ENCODE results near the gene DLGAP1.

Gene DLGAP1

DNA sequence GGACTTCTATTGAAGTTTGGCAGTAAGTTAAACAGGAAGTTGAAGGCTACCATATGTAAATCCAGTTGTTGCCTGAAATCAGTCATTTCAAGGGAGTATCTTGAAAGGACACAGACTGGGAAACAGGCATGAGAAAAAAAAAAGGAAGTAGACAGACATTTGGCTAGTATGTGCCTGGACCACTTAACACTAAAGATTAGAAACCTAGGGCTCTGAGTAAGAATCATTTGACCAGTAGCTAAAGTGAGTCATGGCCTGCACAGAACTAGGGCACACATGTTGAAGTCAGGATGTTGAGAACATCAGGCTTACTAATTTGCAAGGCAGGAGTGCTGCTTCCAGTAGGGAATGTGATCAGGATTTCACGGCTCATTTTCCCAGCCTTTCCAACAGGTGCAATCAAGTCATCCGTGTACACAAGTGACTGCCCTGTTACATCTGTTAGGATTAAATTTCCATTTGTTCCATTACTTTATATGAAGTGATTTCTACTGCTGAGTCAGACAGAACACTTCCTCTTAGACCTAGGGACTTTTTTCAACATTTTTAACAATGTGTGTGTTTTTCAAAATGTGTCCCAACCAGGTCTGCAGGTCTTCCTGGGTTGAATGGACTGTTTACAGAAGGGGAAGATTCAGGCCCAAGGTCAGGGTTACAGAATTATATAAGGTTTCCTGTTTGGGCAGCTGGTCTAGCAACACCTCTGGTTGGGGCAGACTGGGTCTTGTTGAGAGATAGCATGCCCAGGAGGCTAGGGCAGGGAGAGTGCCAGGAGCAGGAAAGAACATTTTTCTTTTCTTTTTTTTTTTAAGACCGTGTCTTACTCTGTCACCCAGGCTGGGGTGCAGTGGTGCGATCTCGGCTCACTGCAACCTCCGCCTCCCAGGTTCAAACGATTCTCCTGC, 859.5 kb downstream of the DLGAP1 start:
- Histone ChIP-seq H3K4me3 (ENCODE audit: low read depth, low read length) (no peak overlapping the region; the same call in 1 of the 2 replicates), H3K4me1 (no peaks in the 10 kb centered on the region; the same call in 1 of the 2 replicates), H3K27me3 (no peaks in the 10 kb centered on the region), H3K36me3 (no peaks in the 10 kb centered on the region), H3K9me3 (no peaks in the 10 kb centered on the region)
- TF ChIP-seq CTCF (IDR thresholded peaks at IDR 0.05; ENCODE audit: low read depth, low read length): no peak
- no peak for DNase-seq

- Histone ChIP-seq H3K9me3 (no peaks in the 10 kb centered on the region), H3K4me1 (no peaks in the 10 kb centered on the region; the same call in 1 of the 2 replicates), H3K36me3 (no peaks in the 10 kb centered on the region), H3K4me3 (ENCODE audit: low read depth, low read length) (peak overlapping the region; percentile 36), H3K27me3 (no peaks in the 10 kb centered on the region)
- TF ChIP-seq CTCF (IDR thresholded peaks at IDR 0.05; ENCODE audit: low read depth, low read length): no peak
- DNase-seq: no peak
Measured at GRCh38 chr18:3594760-3595368, 860.2 kb downstream of the DLGAP1 start.

GRCh38 chr18:3593904-3594759, 861.0 kb downstream of the DLGAP1 start:
- peak; percentile 64 for TF ChIP-seq CTCF (IDR thresholded peaks at IDR 0.05; ENCODE audit: low read depth, low read length)
- Histone ChIP-seq H3K27me3 (no peaks in the 10 kb centered on the region), H3K9me3 (no peaks in the 10 kb centered on the region), H3K4me3 (ENCODE audit: low read depth, low read length) (peak overlapping the region; percentile 48), H3K36me3 (no peaks in the 10 kb centered on the region), H3K4me1 (no peaks in the 10 kb centered on the region; the same call in 1 of the 2 replicates)
- DNase-seq: peak; percentile 74

DNA sequence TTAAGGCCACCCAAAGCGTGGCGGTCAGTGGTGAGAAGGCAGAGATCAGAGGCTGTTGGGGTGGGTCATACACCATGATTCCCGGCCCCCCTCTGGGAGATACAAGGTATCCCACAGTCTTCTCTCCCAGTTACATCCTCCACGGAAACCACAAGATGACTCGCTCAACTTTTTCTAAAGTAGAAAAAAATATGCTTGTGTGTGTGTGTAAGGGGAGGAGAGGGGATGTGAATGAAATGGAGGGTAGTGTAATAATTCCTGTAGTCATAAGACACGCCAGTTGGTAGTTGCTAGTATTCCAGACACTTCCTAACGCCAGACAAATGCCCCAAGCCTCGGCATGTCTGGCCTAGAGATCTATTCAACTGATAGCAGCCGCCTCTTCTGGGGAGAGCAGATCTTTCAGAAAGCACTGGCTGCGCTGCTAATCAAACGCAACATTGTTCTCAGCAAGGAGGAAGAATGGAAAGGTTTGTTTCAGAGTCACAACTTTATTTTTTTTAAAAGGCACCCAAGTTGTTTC, 861.7 kb downstream of the DLGAP1 start:
- TF ChIP-seq CTCF (IDR thresholded peaks at IDR 0.05; ENCODE audit: low read depth, low read length): no peak
- H3K4me1 ChIP-seq: no peaks in the 10 kb centered on the region; the same call in 1 of the 2 replicates
- H3K4me3 ChIP-seq (ENCODE audit: low read depth, low read length): peak overlapping the region; percentile 48
- peak; percentile 55 for DNase-seq
- H3K36me3 ChIP-seq: no peaks in the 10 kb centered on the region
- no peaks in the 10 kb centered on the region for H3K9me3 ChIP-seq
- H3K27me3 ChIP-seq: no peaks in the 10 kb centered on the region

- H3K27me3 ChIP-seq: no peaks in the 10 kb centered on the region
- H3K4me3 ChIP-seq (ENCODE audit: low read depth, low read length): 0 out of 2 replicates have a peak overlapping the region, but pooled peaks have one; percentile 48
- no peak for DNase-seq
- H3K4me1 ChIP-seq: no peaks in the 10 kb centered on the region; the same call in 1 of the 2 replicates
- TF ChIP-seq CTCF (IDR thresholded peaks at IDR 0.05; ENCODE audit: low read depth, low read length): no peak
- no peaks in the 10 kb centered on the region for H3K36me3 ChIP-seq
- H3K9me3 ChIP-seq: no peaks in the 10 kb centered on the region
Measured at GRCh38 chr18:3592864-3593263, 862.2 kb downstream of the DLGAP1 start.
